Hepatocyte (in vitro differentiated cells): ENCODE data around the gene SSTR1.

Experiments used
- EZH2 ChIP-seq: fragments of 200-600 bp; sonication (generic); IDR thresholded peaks from 2 replicates; pipeline ENCODE4 v1.6.1; 2016; ENCODE audit warnings: antibody characterized with exemption, mild to moderate bottlenecking, borderline replicate concordance
- EZH2phosphoT487 ChIP-seq: fragments of 200-600 bp; sonication (generic); IDR thresholded peaks from one replicate; pipeline ENCODE4 v1.6.1; 2018; ENCODE audit warnings: antibody characterized with exemption, mild to moderate bottlenecking, low read depth, moderate library complexity; ENCODE audit not compliant: unreplicated experiment, severe bottlenecking
- TF ChIP-seq, protein P1 (sequence below): fragments of 200-600 bp; sonication (generic); IDR thresholded peaks from 2 replicates; pipeline ENCODE4 v1.5.1; 2016; ENCODE audit warnings: antibody characterized with exemption, mild to moderate bottlenecking; ENCODE audit not compliant: poor library complexity

DNA sequence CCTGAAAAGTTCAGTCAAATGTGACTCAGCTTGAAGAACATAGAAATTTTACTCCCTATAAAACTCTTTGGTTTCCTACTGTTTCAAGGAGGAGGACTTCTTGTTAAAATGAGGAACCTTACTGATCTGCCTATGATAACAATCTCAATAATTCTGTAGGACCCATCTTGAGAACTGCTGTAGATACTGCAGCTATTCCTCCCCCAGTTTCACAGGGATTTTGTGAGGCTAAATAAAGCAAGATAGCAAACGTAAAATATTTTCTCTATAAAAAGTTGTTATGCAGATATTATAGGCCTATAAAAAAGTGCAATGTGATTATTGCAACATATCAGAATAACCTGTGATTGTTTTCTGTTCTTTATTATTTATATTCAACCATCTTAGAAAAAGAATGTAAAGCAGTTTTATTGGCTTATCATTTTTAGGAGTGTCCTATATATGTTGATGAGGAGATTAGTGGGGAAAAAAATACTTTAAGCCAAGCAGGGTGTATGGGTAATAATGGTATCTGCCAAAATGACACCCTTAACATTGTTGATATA is 36.1 kb downstream of the SSTR1 start:
- TF ChIP-seq, protein P1, sequence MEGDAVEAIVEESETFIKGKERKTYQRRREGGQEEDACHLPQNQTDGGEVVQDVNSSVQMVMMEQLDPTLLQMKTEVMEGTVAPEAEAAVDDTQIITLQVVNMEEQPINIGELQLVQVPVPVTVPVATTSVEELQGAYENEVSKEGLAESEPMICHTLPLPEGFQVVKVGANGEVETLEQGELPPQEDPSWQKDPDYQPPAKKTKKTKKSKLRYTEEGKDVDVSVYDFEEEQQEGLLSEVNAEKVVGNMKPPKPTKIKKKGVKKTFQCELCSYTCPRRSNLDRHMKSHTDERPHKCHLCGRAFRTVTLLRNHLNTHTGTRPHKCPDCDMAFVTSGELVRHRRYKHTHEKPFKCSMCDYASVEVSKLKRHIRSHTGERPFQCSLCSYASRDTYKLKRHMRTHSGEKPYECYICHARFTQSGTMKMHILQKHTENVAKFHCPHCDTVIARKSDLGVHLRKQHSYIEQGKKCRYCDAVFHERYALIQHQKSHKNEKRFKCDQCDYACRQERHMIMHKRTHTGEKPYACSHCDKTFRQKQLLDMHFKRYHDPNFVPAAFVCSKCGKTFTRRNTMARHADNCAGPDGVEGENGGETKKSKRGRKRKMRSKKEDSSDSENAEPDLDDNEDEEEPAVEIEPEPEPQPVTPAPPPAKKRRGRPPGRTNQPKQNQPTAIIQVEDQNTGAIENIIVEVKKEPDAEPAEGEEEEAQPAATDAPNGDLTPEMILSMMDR, result no peak
- TF ChIP-seq EZH2, result no peak
- no peak for TF ChIP-seq EZH2phosphoT487
